T-helper 22 cell (primary cell): ENCODE measurements around the gene PPIP5K1.
"Not testable (repeated sequence)": the region's sequence is repeated elsewhere in the genome, so short reads cannot be mapped to it uniquely, and the experiment has no call there.

Source experiments
- DNase-seq: peaks from one replicate; pipeline ENCODE4 v3.0.0-alpha.2; 2020; ENCODE audit warnings: low read depth

The PPIP5K1 gene

GRCh38 chr15:43589778-43590466 lies at the start of gene PPIP5K1:
Gene PPIP5K1, minus strand, starts transcription at chr15:43590208. Its CDS starts 5,704 bp downstream, at chr15:43584504.
- not testable (repeated sequence) for DNase-seq

- not testable (repeated sequence) for DNase-seq
These were observed 48.6 kb upstream of the PPIP5K1 start for GRCh38 chr15:43638464-43639204.

- DNase-seq = not testable (repeated sequence)
These were observed 36.9 kb upstream of the PPIP5K1 start for GRCh38 chr15:43626937-43627336.

- DNase-seq = no peak
These were observed 35.1 kb upstream of the PPIP5K1 start for GRCh38 chr15:43625106-43625505.

- not testable (repeated sequence) for DNase-seq
These were observed 32.2 kb upstream of the PPIP5K1 start for GRCh38 chr15:43622068-43622799.

GRCh38 chr15:43618700-43619099 lies 28.7 kb upstream of the PPIP5K1 start, which contains the start of gene STRC:
Gene STRC, minus strand, starts transcription at chr15:43618800. Its CDS starts 78 bp downstream, at chr15:43618722.
- not testable (repeated sequence) for DNase-seq

GRCh38 chr15:43617750-43618149 lies 27.7 kb upstream of the PPIP5K1 start:
- DNase-seq = not testable (repeated sequence)

- DNase-seq = not testable (repeated sequence)
These were observed 12.2 kb upstream of the PPIP5K1 start for GRCh38 chr15:43602233-43602632.

- DNase-seq = not testable (repeated sequence)
These were observed 10.2 kb upstream of the PPIP5K1 start for GRCh38 chr15:43600200-43600599.

- DNase-seq = not testable (repeated sequence)
These were observed 9.1 kb upstream of the PPIP5K1 start for GRCh38 chr15:43599131-43599530.

GRCh38 chr15:43593328-43594190 lies 3.6 kb upstream of the PPIP5K1 start, which contains the start of gene CKMT1B:
Gene CKMT1B, plus strand, starts transcription at chr15:43594027. Its CDS starts 192 bp downstream, at chr15:43594219.
- DNase-seq = not testable (repeated sequence)

- not testable (repeated sequence) for DNase-seq
These were observed 2.8 kb upstream of the PPIP5K1 start for GRCh38 chr15:43592841-43593240.

- DNase-seq = not testable (repeated sequence)
These were observed 15.4 kb downstream of the PPIP5K1 start for GRCh38 chr15:43574607-43575006.

- not testable (repeated sequence) for DNase-seq
These were observed 23.4 kb downstream of the PPIP5K1 start for GRCh38 chr15:43566615-43567014.

GRCh38 chr15:43563793-43564192 lies 26.2 kb downstream of the PPIP5K1 start:
- DNase-seq = not testable (repeated sequence)

- not testable (repeated sequence) for DNase-seq
These were observed 27.3 kb downstream of the PPIP5K1 start for GRCh38 chr15:43562753-43563152.

- no peak for DNase-seq
These were observed 37.0 kb downstream of the PPIP5K1 start for GRCh38 chr15:43552986-43553385.

- DNase-seq = no peak
These were observed 37.8 kb downstream of the PPIP5K1 start for GRCh38 chr15:43552256-43552655.

GRCh38 chr15:43550527-43551363 lies 39.3 kb downstream of the PPIP5K1 start:
- no peak for DNase-seq

- DNase-seq = no peak
These were observed 42.5 kb downstream of the PPIP5K1 start for GRCh38 chr15:43547539-43547938.
